ENCODE data around the gene SFTA2.

The SFTA2 gene

GRCh38 chr6:30895343-30895742 is 36.6 kb downstream of the SFTA2 start:
- Histone ChIP-seq H3K27ac (ENCODE audit: low read depth, low read length) (no peak overlapping the region), H3K4me1 (ENCODE audit: insufficient read depth, low read length) (peaks cover 2% of the 10 kb centered on the region), H3K27me3 (ENCODE audit: control insufficient read depth in 1 of 2, insufficient read depth in 2 of 2, low read length in 2 of 2) (no peaks in the 10 kb centered on the region), H3K9ac (ENCODE audit: low read length) (no peak overlapping the region), H3K4me3 (ENCODE audit: low read depth in 1 of 2, low read length in 2 of 2) (no peak overlapping the region), H3K9me3 (ENCODE audit: low read length) (no peaks in the 10 kb centered on the region), H3K36me3 (ENCODE audit: insufficient read depth, low read length) (peaks cover 78% of the 10 kb centered on the region)

- Histone ChIP-seq H3K36me3 (ENCODE audit: insufficient read depth, low read length) (peaks cover 82% of the 10 kb centered on the region), H3K9me3 (ENCODE audit: low read length) (no peaks in the 10 kb centered on the region), H3K4me1 (ENCODE audit: insufficient read depth, low read length) (peaks cover 6% of the 10 kb centered on the region), H3K27ac (ENCODE audit: low read depth, low read length) (no peak overlapping the region), H3K27me3 (ENCODE audit: control insufficient read depth in 1 of 2, insufficient read depth in 2 of 2, low read length in 2 of 2) (no peaks in the 10 kb centered on the region), H3K4me3 (ENCODE audit: low read depth in 1 of 2, low read length in 2 of 2) (no peak overlapping the region), H3K9ac (ENCODE audit: low read length) (no peak overlapping the region)
Observed at GRCh38 chr6:30894935-30895334, 37.0 kb downstream of the SFTA2 start.

GRCh38 chr6:30894381-30894780 is 37.6 kb downstream of the SFTA2 start:
- Histone ChIP-seq H3K9me3 (ENCODE audit: low read length) (no peaks in the 10 kb centered on the region), H3K27ac (ENCODE audit: low read depth, low read length) (no peak overlapping the region), H3K4me1 (ENCODE audit: insufficient read depth, low read length) (peaks cover 10% of the 10 kb centered on the region), H3K4me3 (ENCODE audit: low read depth in 1 of 2, low read length in 2 of 2) (no peak overlapping the region), H3K36me3 (ENCODE audit: insufficient read depth, low read length) (peaks cover 84% of the 10 kb centered on the region), H3K9ac (ENCODE audit: low read length) (no peak overlapping the region), H3K27me3 (ENCODE audit: control insufficient read depth in 1 of 2, insufficient read depth in 2 of 2, low read length in 2 of 2) (no peaks in the 10 kb centered on the region)

DNA sequence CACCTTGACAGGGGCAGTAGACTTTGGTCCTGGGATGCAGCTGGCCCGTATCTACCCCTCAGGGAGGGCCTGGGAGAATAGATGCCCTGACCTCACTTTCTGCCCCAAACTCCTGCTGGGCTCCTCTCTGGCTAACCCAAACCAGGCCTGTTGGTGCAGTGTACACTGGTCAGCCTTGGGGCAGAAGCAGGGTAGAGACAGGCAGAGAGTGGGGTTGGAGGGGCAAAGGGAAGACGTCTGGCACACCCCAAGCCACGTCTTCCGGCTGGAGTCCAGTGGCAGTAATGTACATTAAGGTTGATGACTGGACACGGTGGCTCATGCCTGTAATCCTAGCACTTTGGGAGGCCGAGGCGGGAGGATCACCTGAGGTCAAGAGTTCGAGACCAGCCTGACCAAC is 38.3 kb downstream of the SFTA2 start:
- no peak overlapping the region for H3K4me3 ChIP-seq (ENCODE audit: low read depth in 1 of 2, low read length in 2 of 2)
- peaks cover 90% of the 10 kb centered on the region for H3K36me3 ChIP-seq (ENCODE audit: insufficient read depth, low read length)
- no peaks in the 10 kb centered on the region for H3K9me3 ChIP-seq (ENCODE audit: low read length)
- no peak overlapping the region for H3K27ac ChIP-seq (ENCODE audit: low read depth, low read length)
- H3K27me3 ChIP-seq (ENCODE audit: control insufficient read depth in 1 of 2, insufficient read depth in 2 of 2, low read length in 2 of 2) = no peaks in the 10 kb centered on the region
- no peak overlapping the region for H3K9ac ChIP-seq (ENCODE audit: low read length)
- H3K4me1 ChIP-seq (ENCODE audit: insufficient read depth, low read length) = peaks cover 10% of the 10 kb centered on the region

DNA sequence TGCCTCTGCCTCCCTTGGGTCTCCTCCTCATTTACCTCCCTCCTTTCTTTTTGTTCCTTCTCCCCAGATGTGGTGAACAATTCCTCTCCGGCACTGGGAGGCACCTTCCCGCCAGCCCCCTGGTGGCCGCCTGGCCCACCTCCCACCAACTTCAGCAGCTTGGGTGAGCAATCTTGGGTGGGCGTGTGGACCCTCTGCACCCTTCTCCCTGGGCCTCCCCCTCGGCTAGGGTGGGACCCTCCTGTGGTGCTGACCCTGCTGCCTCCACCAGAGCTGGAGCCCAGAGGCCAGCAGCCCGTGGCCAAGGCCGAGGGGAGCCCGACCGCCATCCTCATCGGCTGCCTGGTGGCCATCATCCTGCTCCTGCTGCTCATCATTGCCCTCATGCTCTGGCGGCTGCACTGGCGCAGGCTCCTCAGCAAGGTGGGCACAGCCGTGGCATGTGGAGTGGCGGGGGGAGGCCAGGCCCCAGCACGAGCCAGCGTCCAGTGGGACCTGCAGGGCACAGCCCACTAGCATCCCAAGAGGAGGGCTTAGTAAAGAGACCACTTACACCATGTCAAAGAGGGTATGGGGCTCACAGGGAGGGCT is 38.9 kb downstream of the SFTA2 start:
- Histone ChIP-seq H3K27me3 (ENCODE audit: control insufficient read depth in 1 of 2, insufficient read depth in 2 of 2, low read length in 2 of 2) (no peaks in the 10 kb centered on the region), H3K4me1 (ENCODE audit: insufficient read depth, low read length) (peaks cover 10% of the 10 kb centered on the region), H3K27ac (ENCODE audit: low read depth, low read length) (no peak overlapping the region), H3K9me3 (ENCODE audit: low read length) (no peaks in the 10 kb centered on the region), H3K9ac (ENCODE audit: low read length) (no peak overlapping the region), H3K36me3 (ENCODE audit: insufficient read depth, low read length) (peaks cover 85% of the 10 kb centered on the region), H3K4me3 (ENCODE audit: low read depth in 1 of 2, low read length in 2 of 2) (no peak overlapping the region)

DNA sequence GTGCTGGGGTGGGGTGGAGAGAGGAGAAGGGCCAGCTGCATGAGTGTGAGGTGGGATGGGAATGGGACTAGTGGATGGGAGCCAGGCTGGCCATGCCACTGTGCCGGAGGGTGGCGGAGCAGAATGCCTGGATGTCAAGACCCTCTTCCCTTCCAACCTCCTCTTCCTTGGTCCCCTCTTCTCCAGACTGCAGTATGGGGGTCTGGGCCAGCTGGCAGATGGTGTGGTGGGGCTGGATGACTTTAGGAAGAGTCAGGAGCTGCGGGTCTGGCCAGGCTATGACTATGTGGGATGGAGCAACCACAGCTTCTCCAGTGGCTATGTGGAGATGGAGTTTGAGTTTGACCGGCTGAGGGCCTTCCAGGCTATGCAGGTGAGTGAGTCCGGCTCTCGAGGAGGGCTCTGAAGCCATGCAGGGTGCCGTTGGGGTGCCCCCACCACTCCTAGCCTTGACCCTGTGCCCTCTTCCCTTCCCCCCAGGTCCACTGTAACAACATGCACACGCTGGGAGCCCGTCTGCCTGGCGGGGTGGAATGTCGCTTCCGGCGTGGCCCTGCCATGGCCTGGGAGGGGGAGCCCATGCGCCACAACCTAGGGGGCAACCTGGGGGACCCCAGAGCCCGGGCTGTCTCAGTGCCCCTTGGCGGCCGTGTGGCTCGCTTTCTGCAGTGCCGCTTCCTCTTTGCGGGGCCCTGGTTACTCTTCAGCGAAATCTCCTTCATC is 40.0 kb downstream of the SFTA2 start:
- Histone ChIP-seq H3K9me3 (ENCODE audit: low read length) (no peaks in the 10 kb centered on the region), H3K36me3 (ENCODE audit: insufficient read depth, low read length) (peaks cover 75% of the 10 kb centered on the region), H3K9ac (ENCODE audit: low read length) (no peak overlapping the region), H3K4me3 (ENCODE audit: low read depth in 1 of 2, low read length in 2 of 2) (no peak overlapping the region), H3K27me3 (ENCODE audit: control insufficient read depth in 1 of 2, insufficient read depth in 2 of 2, low read length in 2 of 2) (no peaks in the 10 kb centered on the region), H3K4me1 (ENCODE audit: insufficient read depth, low read length) (peaks cover 11% of the 10 kb centered on the region), H3K27ac (ENCODE audit: low read depth, low read length) (no peak overlapping the region)

DNA sequence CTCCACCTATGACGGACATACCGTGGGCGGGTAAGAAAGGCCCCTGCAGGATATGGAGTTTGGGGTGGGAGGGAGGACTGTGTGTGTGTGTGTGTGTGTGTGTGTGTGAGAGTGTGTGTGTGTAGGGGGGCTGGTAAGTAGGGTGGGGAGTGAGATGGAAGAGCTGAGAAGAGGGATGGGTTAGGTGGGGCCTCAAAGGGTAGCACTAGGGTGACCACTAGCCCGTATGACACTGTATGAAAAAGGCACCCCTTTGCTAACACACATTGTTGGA is 40.6 kb downstream of the SFTA2 start:
- no peak overlapping the region for H3K27ac ChIP-seq (ENCODE audit: low read depth, low read length)
- no peaks in the 10 kb centered on the region for H3K9me3 ChIP-seq (ENCODE audit: low read length)
- H3K4me3 ChIP-seq (ENCODE audit: low read depth in 1 of 2, low read length in 2 of 2) = no peak overlapping the region

DNA sequence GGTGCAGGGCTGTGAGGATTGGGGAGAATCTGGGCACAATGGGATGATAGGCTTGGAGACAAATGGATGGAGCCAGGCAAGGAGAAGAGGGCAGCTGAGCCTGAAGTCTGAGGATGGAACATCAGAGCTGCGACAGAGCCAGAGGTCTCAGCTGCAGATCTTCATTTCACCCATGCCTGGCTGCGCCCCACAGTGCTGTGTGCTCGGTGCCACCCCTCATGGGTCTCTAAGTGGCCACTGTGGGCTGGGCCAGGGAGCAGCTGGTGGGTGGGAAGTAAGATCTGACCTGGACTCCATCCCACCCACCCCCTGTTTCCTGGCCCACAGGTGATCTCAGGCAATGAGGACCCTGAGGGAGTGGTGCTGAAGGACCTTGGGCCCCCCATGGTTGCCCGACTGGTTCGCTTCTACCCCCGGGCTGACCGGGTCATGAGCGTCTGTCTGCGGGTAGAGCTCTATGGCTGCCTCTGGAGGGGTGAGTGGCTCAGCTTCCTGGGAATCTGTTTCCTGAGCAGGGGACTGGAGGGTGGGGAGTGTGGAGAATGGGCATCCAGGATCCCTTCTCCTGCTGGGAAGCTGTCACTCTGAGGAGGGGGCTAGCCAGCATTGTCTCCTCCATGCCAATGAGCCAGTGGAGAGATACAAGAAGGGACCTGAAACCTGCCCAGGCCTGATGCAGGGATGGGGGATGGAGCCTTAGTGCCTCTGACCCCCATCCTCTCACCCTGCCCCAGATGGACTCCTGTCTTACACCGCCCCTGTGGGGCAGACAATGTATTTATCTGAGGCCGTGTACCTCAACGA is 41.1 kb downstream of the SFTA2 start:
- peaks cover 22% of the 10 kb centered on the region for H3K4me1 ChIP-seq (ENCODE audit: insufficient read depth, low read length)
- no peak overlapping the region for H3K27ac ChIP-seq (ENCODE audit: low read depth, low read length)
- no peak overlapping the region for H3K9ac ChIP-seq (ENCODE audit: low read length)
- no peaks in the 10 kb centered on the region for H3K27me3 ChIP-seq (ENCODE audit: control insufficient read depth in 1 of 2, insufficient read depth in 2 of 2, low read length in 2 of 2)
- H3K4me3 ChIP-seq (ENCODE audit: low read depth in 1 of 2, low read length in 2 of 2) = no peak overlapping the region
- peaks cover 64% of the 10 kb centered on the region for H3K36me3 ChIP-seq (ENCODE audit: insufficient read depth, low read length)
- H3K9me3 ChIP-seq (ENCODE audit: low read length) = no peaks in the 10 kb centered on the region

More for the DNA sequence above, 40.6 kb downstream of the SFTA2 start:
- no peak overlapping the region for H3K9ac ChIP-seq (ENCODE audit: low read length)
- H3K4me1 ChIP-seq (ENCODE audit: insufficient read depth, low read length) = peaks cover 17% of the 10 kb centered on the region
- H3K36me3 ChIP-seq (ENCODE audit: insufficient read depth, low read length) = peaks cover 69% of the 10 kb centered on the region
- H3K27me3 ChIP-seq (ENCODE audit: control insufficient read depth in 1 of 2, insufficient read depth in 2 of 2, low read length in 2 of 2) = no peaks in the 10 kb centered on the region

GRCh38 chr6:30889921-30890645 is 41.9 kb downstream of the SFTA2 start:
- H3K9me3 ChIP-seq (ENCODE audit: low read length) = no peaks in the 10 kb centered on the region
- peaks cover 30% of the 10 kb centered on the region for H3K4me1 ChIP-seq (ENCODE audit: insufficient read depth, low read length)
- no peak overlapping the region for H3K9ac ChIP-seq (ENCODE audit: low read length)
- peaks cover 56% of the 10 kb centered on the region for H3K36me3 ChIP-seq (ENCODE audit: insufficient read depth, low read length)
- H3K27me3 ChIP-seq (ENCODE audit: control insufficient read depth in 1 of 2, insufficient read depth in 2 of 2, low read length in 2 of 2) = no peaks in the 10 kb centered on the region
- H3K27ac ChIP-seq (ENCODE audit: low read depth, low read length) = no peak overlapping the region
- H3K4me3 ChIP-seq (ENCODE audit: low read depth in 1 of 2, low read length in 2 of 2) = no peak overlapping the region

DNA sequence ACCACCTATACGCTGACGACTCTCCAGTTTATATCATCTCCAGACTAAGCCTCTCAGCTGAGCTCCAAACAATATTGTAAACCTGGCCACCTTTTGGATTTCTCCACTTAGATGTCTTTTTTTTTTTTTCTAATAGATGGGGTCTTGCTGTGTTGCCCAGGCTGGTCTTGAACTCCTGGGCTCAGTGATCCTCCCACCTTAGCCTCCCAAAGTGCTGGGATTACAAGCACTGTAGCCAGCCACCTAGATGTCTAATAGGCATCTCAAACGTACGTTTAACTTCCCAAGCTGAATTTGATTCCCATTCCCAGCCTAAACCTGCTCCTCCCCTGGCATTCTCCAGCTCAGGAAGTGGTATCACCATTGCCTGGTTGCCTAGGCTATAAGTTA is 42.5 kb downstream of the SFTA2 start:
- Histone ChIP-seq H3K9me3 (ENCODE audit: low read length) (no peaks in the 10 kb centered on the region), H3K36me3 (ENCODE audit: insufficient read depth, low read length) (peaks cover 50% of the 10 kb centered on the region), H3K9ac (ENCODE audit: low read length) (no peak overlapping the region), H3K27me3 (ENCODE audit: control insufficient read depth in 1 of 2, insufficient read depth in 2 of 2, low read length in 2 of 2) (no peaks in the 10 kb centered on the region), H3K4me1 (ENCODE audit: insufficient read depth, low read length) (peaks cover 34% of the 10 kb centered on the region), H3K4me3 (ENCODE audit: low read depth in 1 of 2, low read length in 2 of 2) (no peak overlapping the region), H3K27ac (ENCODE audit: low read depth, low read length) (no peak overlapping the region)

- Histone ChIP-seq H3K9me3 (ENCODE audit: low read length) (no peaks in the 10 kb centered on the region), H3K4me3 (ENCODE audit: low read depth in 1 of 2, low read length in 2 of 2) (no peak overlapping the region), H3K27me3 (ENCODE audit: control insufficient read depth in 1 of 2, insufficient read depth in 2 of 2, low read length in 2 of 2) (no peaks in the 10 kb centered on the region), H3K36me3 (ENCODE audit: insufficient read depth, low read length) (peaks cover 45% of the 10 kb centered on the region), H3K9ac (ENCODE audit: low read length) (no peak overlapping the region), H3K27ac (ENCODE audit: low read depth, low read length) (no peak overlapping the region), H3K4me1 (ENCODE audit: insufficient read depth, low read length) (peaks cover 34% of the 10 kb centered on the region)
Observed at GRCh38 chr6:30888816-30889495, 43.0 kb downstream of the SFTA2 start.

All from muscle layer of colon (tissue), 2 donors.